ENCODE data around the gene CEP162.
"Not testable (repeated sequence)": the region's sequence is repeated elsewhere in the genome, so short reads cannot be mapped to it uniquely, and the experiment has no call there.

- TF ChIP-seq, protein P1, sequence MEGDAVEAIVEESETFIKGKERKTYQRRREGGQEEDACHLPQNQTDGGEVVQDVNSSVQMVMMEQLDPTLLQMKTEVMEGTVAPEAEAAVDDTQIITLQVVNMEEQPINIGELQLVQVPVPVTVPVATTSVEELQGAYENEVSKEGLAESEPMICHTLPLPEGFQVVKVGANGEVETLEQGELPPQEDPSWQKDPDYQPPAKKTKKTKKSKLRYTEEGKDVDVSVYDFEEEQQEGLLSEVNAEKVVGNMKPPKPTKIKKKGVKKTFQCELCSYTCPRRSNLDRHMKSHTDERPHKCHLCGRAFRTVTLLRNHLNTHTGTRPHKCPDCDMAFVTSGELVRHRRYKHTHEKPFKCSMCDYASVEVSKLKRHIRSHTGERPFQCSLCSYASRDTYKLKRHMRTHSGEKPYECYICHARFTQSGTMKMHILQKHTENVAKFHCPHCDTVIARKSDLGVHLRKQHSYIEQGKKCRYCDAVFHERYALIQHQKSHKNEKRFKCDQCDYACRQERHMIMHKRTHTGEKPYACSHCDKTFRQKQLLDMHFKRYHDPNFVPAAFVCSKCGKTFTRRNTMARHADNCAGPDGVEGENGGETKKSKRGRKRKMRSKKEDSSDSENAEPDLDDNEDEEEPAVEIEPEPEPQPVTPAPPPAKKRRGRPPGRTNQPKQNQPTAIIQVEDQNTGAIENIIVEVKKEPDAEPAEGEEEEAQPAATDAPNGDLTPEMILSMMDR (conservative IDR thresholded peaks at IDR 0.05; ENCODE audit: low read depth, low read length): not testable (repeated sequence)
- TF ChIP-seq EZH2 (IDR thresholded peaks at IDR 0.05; ENCODE audit: borderline replicate concordance, low read depth, low read length, poor library complexity, severe bottlenecking): not testable (repeated sequence)
Measured at GRCh38 chr6:84129588-84129987, 97.9 kb downstream of the CEP162 start.

Measured in A673 (cell line).